GM19239 (cell line): ENCODE measurements around the gene SHC3.

Experiments used
- DNase-seq: peaks from one replicate; pipeline ENCODE4 v3.0.0; 2011; ENCODE audit warnings: low spot score; ENCODE audit not compliant: insufficient read length
- FAIRE-seq: peaks from 2 replicates; lab custom pipeline; 2011; peaks lifted over from hg19 to GRCh38; lab: Jason Lieb, UNC

SHC3 gene

GRCh38 chr9:88993871-88994460, 184.7 kb downstream of the SHC3 start:
- DNase-seq (no peak), FAIRE-seq (no peak)

GRCh38 chr9:88993327-88993726, 185.3 kb downstream of the SHC3 start:
- DNase-seq = no peak
- FAIRE-seq = no peak

- FAIRE-seq (no peak), DNase-seq (no peak)
These were observed 186.1 kb downstream of the SHC3 start for GRCh38 chr9:88992556-88992955.

GRCh38 chr9:88991066-88992034, 187.3 kb downstream of the SHC3 start, which contains the start of gene S1PR3:
S1PR3 (plus strand) TSS chr9:88991468; CDS start chr9:89001201, 9,733 bp downstream.
- no peak for DNase-seq

GRCh38 chr9:88990729-88991065, 187.9 kb downstream of the SHC3 start:
- FAIRE-seq = no peak
- DNase-seq = no peak

More at GRCh38 chr9:88991066-88992034, 187.3 kb downstream of the SHC3 start, which contains the start of gene S1PR3:
- FAIRE-seq = no peak

GRCh38 chr9:88990041-88990728, 188.4 kb downstream of the SHC3 start:
- no peak for DNase-seq
- FAIRE-seq = no peak

GRCh38 chr9:88988796-88989641, 189.6 kb downstream of the SHC3 start:
- DNase-seq (no peak), FAIRE-seq (no peak)

GRCh38 chr9:88987661-88988060, 191.0 kb downstream of the SHC3 start:
- no peak for DNase-seq
- no peak for FAIRE-seq

- no peak for DNase-seq
These were observed 191.8 kb downstream of the SHC3 start for GRCh38 chr9:88986776-88987175.

GRCh38 chr9:88985616-88986015, 193.0 kb downstream of the SHC3 start:
- FAIRE-seq = no peak
- DNase-seq = no peak

More at GRCh38 chr9:88986776-88987175, 191.8 kb downstream of the SHC3 start:
- FAIRE-seq = no peak

- FAIRE-seq (no peak), DNase-seq (no peak)
These were observed 194.1 kb downstream of the SHC3 start for GRCh38 chr9:88984543-88984883.

GRCh38 chr9:88983865-88984542, 194.6 kb downstream of the SHC3 start:
- no peak for FAIRE-seq

GRCh38 chr9:88980740-88981203, 197.8 kb downstream of the SHC3 start:
- DNase-seq (no peak), FAIRE-seq (no peak)

More at GRCh38 chr9:88983865-88984542, 194.6 kb downstream of the SHC3 start:
- DNase-seq = no peak

GRCh38 chr9:88979791-88980190, 198.8 kb downstream of the SHC3 start:
- DNase-seq (no peak), FAIRE-seq (no peak)

GRCh38 chr9:88979021-88979420, 199.6 kb downstream of the SHC3 start:
- DNase-seq (no peak), FAIRE-seq (no peak)

- no peak for DNase-seq
- FAIRE-seq = no peak
These were observed 200.6 kb downstream of the SHC3 start for GRCh38 chr9:88978034-88978433.

GRCh38 chr9:88976890-88977257, 201.7 kb downstream of the SHC3 start:
- FAIRE-seq = no peak
- no peak for DNase-seq

GRCh38 chr9:88975966-88976889, 202.4 kb downstream of the SHC3 start:
- FAIRE-seq (no peak), DNase-seq (no peak)
